ENCODE data around the gene MGAT1.
"Not testable (repeated sequence)": the region's sequence is repeated elsewhere in the genome, so short reads cannot be mapped to it uniquely, and the experiment has no call there.

Gene MGAT1

DNA sequence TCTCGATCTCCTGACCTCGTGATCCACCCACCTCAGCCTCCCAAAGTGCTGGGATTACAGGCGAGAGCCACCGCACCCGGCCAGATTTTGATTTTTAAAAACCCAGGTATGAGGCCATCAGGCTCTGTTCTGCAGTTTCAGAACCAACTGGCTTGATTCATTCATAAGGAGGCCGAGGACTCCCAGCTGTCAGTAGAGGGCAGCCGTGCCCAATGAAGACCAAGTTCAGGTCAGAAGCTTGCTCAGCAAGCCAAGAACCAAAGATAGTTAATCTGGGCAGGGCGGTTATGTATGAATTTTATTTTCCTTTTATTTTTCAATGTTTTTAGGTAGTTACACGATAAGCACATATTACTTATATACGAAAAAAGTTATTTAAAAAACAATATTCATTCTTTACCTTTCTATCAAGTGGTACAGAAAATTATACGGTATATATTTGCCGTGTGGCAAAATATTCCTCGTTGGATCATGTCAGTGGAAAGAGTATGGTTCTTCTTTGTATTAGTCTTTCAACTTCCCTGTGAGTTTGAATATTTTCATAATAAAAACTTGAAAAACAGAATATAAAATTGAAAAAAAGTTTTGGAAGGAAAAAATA is 18.0 kb downstream of the MGAT1 start:
- H3K9me3 ChIP-seq (ENCODE audit: control insufficient read depth, insufficient read depth, low read length): no peaks in the 10 kb centered on the region
- DNase-seq (ENCODE audit: low read depth, low spot score): no peak
- no peak overlapping the region for H3K4me3 ChIP-seq (ENCODE audit: low read length)
- no peaks in the 10 kb centered on the region for H3K27me3 ChIP-seq (ENCODE audit: control insufficient read depth, insufficient read depth, low read length)
- H3K4me1 ChIP-seq (ENCODE audit: control insufficient read depth, insufficient read depth, low read length): peaks cover 14% of the 10 kb centered on the region
- H3K27ac ChIP-seq (ENCODE audit: low read length): no peak overlapping the region
- H3K36me3 ChIP-seq (ENCODE audit: control insufficient read depth, insufficient read depth, low read length): no peaks in the 10 kb centered on the region
- WGBS (ENCODE audit: insufficient coverage, insufficient read length): no CpG with 5 or more reads among the region's 13 CpGs

DNA sequence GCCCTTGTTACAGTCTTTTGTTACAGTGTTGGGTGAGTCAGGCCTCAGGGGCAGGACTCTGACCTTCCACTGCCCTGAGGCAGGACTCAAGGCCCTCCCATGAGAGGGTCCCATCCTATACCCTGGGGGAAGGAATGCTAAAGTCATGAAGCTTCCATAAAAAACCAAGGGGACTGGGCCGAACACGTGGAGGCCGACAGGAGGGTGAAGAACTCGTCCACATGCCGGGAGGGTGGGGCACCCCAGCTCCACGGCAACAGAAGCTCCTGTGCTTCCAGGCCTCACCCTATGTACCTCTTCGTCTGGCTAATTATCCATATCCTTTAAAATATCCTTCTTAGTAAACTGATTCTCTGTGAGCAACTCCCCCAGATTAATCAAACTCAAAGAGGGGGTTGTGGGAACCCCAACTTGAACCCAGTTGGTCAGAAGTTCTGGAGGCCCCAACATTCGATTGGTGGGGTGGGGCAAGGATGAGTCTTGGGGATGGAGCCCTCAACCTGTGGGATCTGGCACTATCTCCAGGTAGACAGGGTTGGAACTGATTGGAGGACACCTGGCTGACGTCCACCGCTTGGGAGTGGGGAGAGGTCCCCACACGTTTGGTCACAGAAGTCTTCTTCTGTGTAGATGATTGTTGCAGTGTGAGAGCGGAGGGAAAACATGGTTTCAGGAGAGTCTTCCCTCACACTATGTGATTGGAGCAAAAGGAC is 19.1 kb downstream of the MGAT1 start:
- Histone ChIP-seq H3K27ac (ENCODE audit: low read length) (no peak overlapping the region), H3K27me3 (ENCODE audit: control insufficient read depth, insufficient read depth, low read length) (no peaks in the 10 kb centered on the region), H3K4me1 (ENCODE audit: control insufficient read depth, insufficient read depth, low read length) (peaks cover 14% of the 10 kb centered on the region), H3K9me3 (ENCODE audit: control insufficient read depth, insufficient read depth, low read length) (no peaks in the 10 kb centered on the region), H3K4me3 (ENCODE audit: low read length) (no peak overlapping the region), H3K36me3 (ENCODE audit: control insufficient read depth, insufficient read depth, low read length) (no peaks in the 10 kb centered on the region)
- no CpG with 5 or more reads among the region's 12 CpGs for WGBS (ENCODE audit: insufficient coverage, insufficient read length)
- DNase-seq (ENCODE audit: low read depth, low spot score): no peak

DNA sequence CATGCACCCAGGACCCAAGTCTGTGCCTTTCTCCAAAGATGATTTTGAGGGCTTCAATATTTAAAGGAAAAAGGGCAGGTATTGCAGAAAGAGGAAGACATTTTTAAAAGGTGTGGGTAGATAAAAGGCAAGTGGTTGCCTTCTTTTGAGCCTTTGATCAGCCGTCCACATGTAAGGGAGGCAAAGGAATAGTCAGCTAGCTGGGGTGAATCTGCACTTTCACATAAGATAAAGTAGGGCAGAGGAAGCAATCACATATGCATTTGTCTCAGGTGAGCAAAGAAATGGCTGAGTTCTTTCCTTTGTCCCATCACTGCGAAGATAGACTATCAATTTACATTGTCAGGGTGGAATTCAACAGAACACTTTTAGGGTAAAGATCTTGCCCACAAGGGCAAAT is 19.9 kb downstream of the MGAT1 start:
- no peak for DNase-seq (ENCODE audit: low read depth, low spot score)
- Histone ChIP-seq H3K36me3 (ENCODE audit: control insufficient read depth, insufficient read depth, low read length) (no peaks in the 10 kb centered on the region), H3K4me3 (ENCODE audit: low read length) (no peak overlapping the region), H3K9me3 (ENCODE audit: control insufficient read depth, insufficient read depth, low read length) (no peaks in the 10 kb centered on the region), H3K27me3 (ENCODE audit: control insufficient read depth, insufficient read depth, low read length) (no peaks in the 10 kb centered on the region), H3K27ac (ENCODE audit: low read length) (no peak overlapping the region), H3K4me1 (ENCODE audit: control insufficient read depth, insufficient read depth, low read length) (peaks cover 9% of the 10 kb centered on the region)
- no CpG with 5 or more reads among the region's 2 CpGs for WGBS (ENCODE audit: insufficient coverage, insufficient read length)

GRCh38 chr5:180781900-180782326 is 20.7 kb downstream of the MGAT1 start:
- no CpG with 5 or more reads among the region's 14 CpGs for WGBS (ENCODE audit: insufficient coverage, insufficient read length)
- H3K36me3 ChIP-seq (ENCODE audit: control insufficient read depth, insufficient read depth, low read length); H3K9me3 ChIP-seq (ENCODE audit: control insufficient read depth, insufficient read depth, low read length); H3K4me1 ChIP-seq (ENCODE audit: control insufficient read depth, insufficient read depth, low read length); H3K4me3 ChIP-seq (ENCODE audit: low read length); H3K27me3 ChIP-seq (ENCODE audit: control insufficient read depth, insufficient read depth, low read length); H3K27ac ChIP-seq (ENCODE audit: low read length); DNase-seq (ENCODE audit: low read depth, low spot score): not testable (repeated sequence)

DNA sequence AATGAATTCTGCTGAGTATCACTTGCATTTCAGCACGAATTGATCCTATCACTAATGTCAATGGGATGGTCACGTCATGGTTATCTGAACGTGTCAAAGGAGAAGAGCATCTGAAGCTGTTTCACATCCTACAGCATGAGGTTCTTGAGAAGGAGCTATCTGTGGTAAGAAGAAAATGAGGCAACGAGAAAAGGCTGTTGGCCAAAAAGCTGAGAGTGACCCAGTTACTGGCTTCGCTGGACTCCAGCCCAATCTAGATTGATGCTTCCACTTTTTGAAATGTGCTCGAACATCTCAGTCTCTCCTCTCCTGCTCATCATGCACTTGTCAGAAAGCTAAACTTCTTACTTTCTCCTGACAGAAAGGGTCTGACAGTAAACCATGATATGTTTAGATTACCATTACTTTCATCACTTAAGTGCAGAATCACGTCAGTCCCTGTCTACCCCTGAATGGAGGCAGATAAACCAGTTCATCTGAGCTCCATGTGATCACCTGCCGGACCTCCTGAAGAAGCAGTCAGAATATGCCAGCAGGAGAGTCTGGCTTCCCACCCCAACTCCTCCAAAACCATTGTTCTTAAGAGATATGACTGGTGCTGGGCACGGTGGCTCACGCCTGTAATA is 22.5 kb downstream of the MGAT1 start:
- no peaks in the 10 kb centered on the region for H3K9me3 ChIP-seq (ENCODE audit: control insufficient read depth, insufficient read depth, low read length)
- no peaks in the 10 kb centered on the region; the same call in 1 of the 2 replicates for H3K4me1 ChIP-seq (ENCODE audit: control insufficient read depth, insufficient read depth, low read length)
- no peaks in the 10 kb centered on the region for H3K36me3 ChIP-seq (ENCODE audit: control insufficient read depth, insufficient read depth, low read length)
- H3K4me3 ChIP-seq (ENCODE audit: low read length): no peak overlapping the region
- no peak for DNase-seq (ENCODE audit: low read depth, low spot score)
- no peak overlapping the region for H3K27ac ChIP-seq (ENCODE audit: low read length)
- 100% methylated on average over 1 of the region's 10 CpGs for WGBS (ENCODE audit: insufficient coverage, insufficient read length)
- no peaks in the 10 kb centered on the region for H3K27me3 ChIP-seq (ENCODE audit: control insufficient read depth, insufficient read depth, low read length)

- H3K36me3 ChIP-seq (ENCODE audit: control insufficient read depth, insufficient read depth, low read length): no peaks in the 10 kb centered on the region
- no peak overlapping the region for H3K27ac ChIP-seq (ENCODE audit: low read length)
- no peak for DNase-seq (ENCODE audit: low read depth, low spot score)
- no peak overlapping the region for H3K4me3 ChIP-seq (ENCODE audit: low read length)
- H3K9me3 ChIP-seq (ENCODE audit: control insufficient read depth, insufficient read depth, low read length): no peaks in the 10 kb centered on the region
- no peaks in the 10 kb centered on the region for H3K4me1 ChIP-seq (ENCODE audit: control insufficient read depth, insufficient read depth, low read length)
- no peaks in the 10 kb centered on the region for H3K27me3 ChIP-seq (ENCODE audit: control insufficient read depth, insufficient read depth, low read length)
- WGBS (ENCODE audit: insufficient coverage, insufficient read length): no CpG with 5 or more reads among the region's 1 CpG
Measured at GRCh38 chr5:180777475-180777874, 25.1 kb downstream of the MGAT1 start.

DNA sequence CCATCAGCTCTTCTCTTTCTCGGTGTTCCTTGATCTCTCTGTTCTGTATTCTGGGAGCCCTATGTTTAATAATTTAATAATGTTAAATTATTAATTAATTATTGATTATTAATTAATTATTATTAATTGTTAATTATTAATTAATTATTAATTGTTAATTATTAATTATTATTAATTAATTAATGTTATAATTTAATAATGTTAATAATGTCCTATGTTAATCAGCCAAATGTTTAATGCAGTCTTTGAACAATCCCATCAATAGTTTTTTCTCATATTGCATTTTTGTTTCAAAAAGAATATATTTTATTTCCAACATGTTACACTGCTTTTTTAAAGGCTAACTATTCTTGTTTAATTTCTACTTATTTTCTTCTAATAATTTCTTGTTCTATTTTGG is 26.2 kb downstream of the MGAT1 start:
- H3K27ac ChIP-seq (ENCODE audit: low read length): no peak overlapping the region
- no peak overlapping the region for H3K4me3 ChIP-seq (ENCODE audit: low read length)
- no CpG with 5 or more reads among the region's 1 CpG for WGBS (ENCODE audit: insufficient coverage, insufficient read length)
- DNase-seq (ENCODE audit: low read depth, low spot score): no peak
- no peaks in the 10 kb centered on the region for H3K27me3 ChIP-seq (ENCODE audit: control insufficient read depth, insufficient read depth, low read length)
- no peaks in the 10 kb centered on the region for H3K4me1 ChIP-seq (ENCODE audit: control insufficient read depth, insufficient read depth, low read length)
- no peaks in the 10 kb centered on the region for H3K9me3 ChIP-seq (ENCODE audit: control insufficient read depth, insufficient read depth, low read length)
- no peaks in the 10 kb centered on the region for H3K36me3 ChIP-seq (ENCODE audit: control insufficient read depth, insufficient read depth, low read length)

- DNase-seq (ENCODE audit: low read depth, low spot score): no peak
- Histone ChIP-seq H3K4me3 (ENCODE audit: low read length) (no peak overlapping the region), H3K27ac (ENCODE audit: low read length) (no peak overlapping the region), H3K9me3 (ENCODE audit: control insufficient read depth, insufficient read depth, low read length) (no peaks in the 10 kb centered on the region), H3K36me3 (ENCODE audit: control insufficient read depth, insufficient read depth, low read length) (no peaks in the 10 kb centered on the region), H3K4me1 (ENCODE audit: control insufficient read depth, insufficient read depth, low read length) (no peaks in the 10 kb centered on the region), H3K27me3 (ENCODE audit: control insufficient read depth, insufficient read depth, low read length) (no peaks in the 10 kb centered on the region)
- no CpG with 5 or more reads among the region's 7 CpGs for WGBS (ENCODE audit: insufficient coverage, insufficient read length)
Measured at GRCh38 chr5:180775624-180776023, 27.0 kb downstream of the MGAT1 start.

- no peak for DNase-seq (ENCODE audit: low read depth, low spot score)
- H3K36me3 ChIP-seq (ENCODE audit: control insufficient read depth, insufficient read depth, low read length): no peaks in the 10 kb centered on the region
- H3K27ac ChIP-seq (ENCODE audit: low read length): no peak overlapping the region
- no peaks in the 10 kb centered on the region for H3K9me3 ChIP-seq (ENCODE audit: control insufficient read depth, insufficient read depth, low read length)
- H3K4me3 ChIP-seq (ENCODE audit: low read length): no peak overlapping the region
- H3K4me1 ChIP-seq (ENCODE audit: control insufficient read depth, insufficient read depth, low read length): no peaks in the 10 kb centered on the region
- H3K27me3 ChIP-seq (ENCODE audit: control insufficient read depth, insufficient read depth, low read length): no peaks in the 10 kb centered on the region
Measured at GRCh38 chr5:180771839-180772238, 30.8 kb downstream of the MGAT1 start.

DNA sequence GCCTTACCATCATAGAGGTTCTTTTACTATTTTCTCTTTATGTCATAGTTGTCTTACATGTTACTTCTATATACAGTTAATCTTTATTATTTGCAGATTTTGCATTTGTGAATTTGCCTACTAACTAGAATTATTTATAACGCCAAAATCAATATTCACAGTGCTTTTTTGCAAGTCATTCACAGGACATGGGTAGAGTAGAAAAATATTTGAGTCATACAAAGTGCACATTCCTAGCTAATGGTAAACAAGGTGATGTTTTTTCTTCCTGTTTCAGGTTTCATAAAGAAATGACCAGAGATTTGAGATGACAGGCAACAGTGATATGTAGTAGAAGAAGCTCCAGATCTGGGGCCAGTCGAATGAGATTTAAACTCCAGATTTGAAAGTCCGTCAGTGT is 32.8 kb downstream of the MGAT1 start:
- no peak for DNase-seq (ENCODE audit: low read depth, low spot score)
- Histone ChIP-seq H3K4me1 (ENCODE audit: control insufficient read depth, insufficient read depth, low read length) (no peaks in the 10 kb centered on the region), H3K9me3 (ENCODE audit: control insufficient read depth, insufficient read depth, low read length) (no peaks in the 10 kb centered on the region), H3K4me3 (ENCODE audit: low read length) (no peak overlapping the region), H3K27ac (ENCODE audit: low read length) (no peak overlapping the region), H3K36me3 (ENCODE audit: control insufficient read depth, insufficient read depth, low read length) (no peaks in the 10 kb centered on the region), H3K27me3 (ENCODE audit: control insufficient read depth, insufficient read depth, low read length) (no peaks in the 10 kb centered on the region)
- WGBS (ENCODE audit: insufficient coverage, insufficient read length): no CpG with 5 or more reads among the region's 3 CpGs

DNA sequence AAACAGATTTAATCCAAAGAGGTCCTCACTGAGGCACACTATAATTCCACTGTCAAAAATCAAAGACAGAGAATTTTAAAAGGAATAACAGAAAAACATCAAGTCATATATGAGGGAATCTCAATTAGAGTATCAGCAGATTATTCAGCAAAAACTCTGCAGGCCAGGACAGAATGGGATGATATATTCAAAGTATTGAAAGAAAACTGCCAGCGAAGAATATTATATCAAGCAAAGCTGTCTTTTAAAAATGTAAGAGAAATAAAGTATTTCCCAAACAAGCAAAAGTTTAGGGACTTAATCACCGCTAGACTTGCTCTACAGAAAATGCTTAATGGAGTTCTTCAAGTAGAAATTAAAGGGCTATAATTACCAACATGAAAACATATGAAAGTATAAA is 47.0 kb downstream of the MGAT1 start:
- WGBS (ENCODE audit: insufficient coverage, insufficient read length): no CpG with 5 or more reads among the region's 2 CpGs
- Histone ChIP-seq H3K9me3 (ENCODE audit: control insufficient read depth, insufficient read depth, low read length) (no peaks in the 10 kb centered on the region), H3K27ac (ENCODE audit: low read length) (no peak overlapping the region), H3K27me3 (ENCODE audit: control insufficient read depth, insufficient read depth, low read length) (no peaks in the 10 kb centered on the region), H3K4me1 (ENCODE audit: control insufficient read depth, insufficient read depth, low read length) (no peaks in the 10 kb centered on the region), H3K36me3 (ENCODE audit: control insufficient read depth, insufficient read depth, low read length) (no peaks in the 10 kb centered on the region), H3K4me3 (ENCODE audit: low read length) (no peak overlapping the region)
- no peak for DNase-seq (ENCODE audit: low read depth, low spot score)

Measured in iPS DF 6.9 (cell line).